SKM-1 (cell line): Measurements from ENCODE around the gene H2AZ2.
"Not testable (repeated sequence)": the region's sequence is repeated elsewhere in the genome, so short reads cannot be mapped to it uniquely, and the experiment has no call there.

Experiments used
- DNase-seq: peaks from one replicate; lab custom pipeline; 2025; ENCODE audit not compliant: unreplicated experiment; lab: John Stamatoyannopoulos, UW

The H2AZ2 gene

DNA sequence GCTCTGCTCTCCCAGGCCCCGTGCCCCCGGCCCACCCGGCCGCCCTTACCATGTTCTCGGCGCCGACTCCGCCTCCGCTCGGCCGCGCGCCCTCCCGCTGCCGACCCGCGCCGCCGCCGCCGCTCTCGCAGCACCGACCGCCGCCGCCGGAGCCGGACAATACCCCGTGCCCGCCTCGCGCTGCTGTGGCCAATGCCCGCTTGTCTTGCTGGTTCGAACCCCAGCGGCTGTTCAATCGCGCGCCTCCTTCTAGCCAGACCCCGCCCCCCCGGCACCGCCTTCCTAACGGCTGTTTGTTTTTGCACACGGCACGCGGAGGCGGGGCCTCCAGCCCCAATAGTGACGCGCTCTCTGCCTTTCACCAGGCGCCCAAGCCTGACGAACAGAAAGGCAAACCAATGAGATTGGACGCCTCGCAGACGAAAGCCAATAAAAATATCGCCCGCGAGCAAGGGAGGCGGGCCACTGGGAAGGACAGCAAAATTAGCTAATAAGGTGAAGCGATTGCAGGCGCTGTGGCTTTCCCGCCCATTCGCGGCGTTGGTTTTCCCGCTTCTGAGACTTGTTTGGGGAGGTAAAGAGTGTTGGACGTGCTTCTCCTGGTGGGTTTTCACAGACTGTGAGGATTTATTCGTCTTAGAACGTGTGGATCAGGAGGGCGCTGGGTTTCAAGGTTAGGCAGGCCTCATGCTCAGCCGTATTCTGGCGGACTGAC is at the start of gene H2AZ2:
TSS of gene H2AZ2 (minus strand) at position 168 of the 715 bp plus-strand sequence. CDS start at position 52, 116 bp downstream.
- DNase-seq: peak; percentile 100

DNA sequence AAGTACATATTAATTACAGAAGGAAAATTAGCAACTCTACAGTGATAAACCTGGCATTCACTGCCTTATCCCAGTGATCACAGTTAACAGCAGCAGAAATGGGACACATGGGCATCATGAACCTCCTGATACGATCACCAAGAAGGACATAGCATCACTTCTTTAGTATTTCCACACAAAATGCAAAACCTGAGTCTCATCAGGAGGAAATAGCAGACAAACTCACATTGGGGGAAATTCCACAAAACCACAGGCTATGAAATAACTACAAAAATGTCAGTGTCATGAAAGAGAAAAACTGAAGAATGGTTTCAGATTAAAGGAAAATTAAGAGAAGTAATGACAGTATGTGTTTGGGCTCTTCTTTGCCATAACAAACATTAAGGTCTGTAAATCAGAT is 49.4 kb upstream of the H2AZ2 start:
- DNase-seq: no peak

DNA sequence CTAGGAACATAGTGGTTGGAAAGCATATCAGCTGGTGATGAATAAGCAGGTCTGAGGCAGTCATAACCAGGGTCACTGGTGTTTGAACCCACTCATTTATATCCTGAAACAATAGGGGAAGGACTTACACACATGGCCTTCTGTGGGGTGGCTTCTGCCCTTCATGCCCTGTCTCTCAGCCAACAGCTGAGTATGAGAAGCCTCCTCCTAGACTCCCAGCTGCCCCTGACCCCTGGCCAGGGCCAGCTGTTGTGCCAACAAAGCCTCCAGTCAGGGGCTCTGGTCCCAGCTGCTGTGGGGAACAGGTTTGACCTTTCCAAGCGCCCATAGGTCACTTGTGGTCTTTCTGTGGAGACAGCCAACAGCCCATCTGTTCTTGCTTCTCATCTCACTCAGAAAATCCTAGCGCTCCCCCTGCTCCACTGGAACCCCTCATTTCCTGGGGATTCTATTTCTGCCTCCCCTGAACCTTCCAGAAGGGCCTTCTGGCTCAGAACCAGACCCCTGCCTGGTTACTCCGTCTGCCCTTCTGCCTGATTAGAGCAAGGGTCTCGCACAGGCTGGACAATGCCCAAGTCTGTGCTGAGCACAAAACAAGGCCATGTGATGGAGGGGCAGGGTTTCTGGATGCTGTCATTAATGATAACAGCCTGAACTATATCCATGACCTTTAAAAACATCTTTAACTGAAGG is 47.1 kb upstream of the H2AZ2 start:
- DNase-seq: no peak

DNA sequence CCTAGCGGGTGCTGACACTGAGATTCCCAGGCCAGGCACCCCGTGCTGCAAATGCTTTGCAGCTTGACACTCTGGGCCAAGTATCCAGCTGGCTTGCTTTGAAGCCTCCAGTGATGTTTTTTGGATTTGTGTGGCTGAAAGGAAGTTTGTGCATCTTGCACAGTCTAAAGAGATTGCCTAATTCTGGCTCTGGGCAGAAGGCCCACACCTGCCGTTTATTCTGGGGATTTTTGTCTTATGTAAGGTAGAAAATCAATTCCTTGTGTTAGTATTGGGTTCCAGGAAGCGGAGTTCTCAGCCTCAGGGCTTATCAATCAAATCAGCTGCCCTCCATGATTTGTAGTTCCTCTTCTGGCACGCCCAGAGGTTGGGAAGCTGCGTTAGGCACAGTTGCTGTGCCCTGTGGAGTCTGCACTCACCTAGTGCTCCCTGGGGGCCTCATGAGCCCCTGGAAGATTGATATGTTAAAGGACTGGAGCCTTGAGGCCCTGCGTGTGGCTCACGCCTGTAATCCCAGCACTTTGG is 45.9 kb upstream of the H2AZ2 start:
- no peak for DNase-seq

DNA sequence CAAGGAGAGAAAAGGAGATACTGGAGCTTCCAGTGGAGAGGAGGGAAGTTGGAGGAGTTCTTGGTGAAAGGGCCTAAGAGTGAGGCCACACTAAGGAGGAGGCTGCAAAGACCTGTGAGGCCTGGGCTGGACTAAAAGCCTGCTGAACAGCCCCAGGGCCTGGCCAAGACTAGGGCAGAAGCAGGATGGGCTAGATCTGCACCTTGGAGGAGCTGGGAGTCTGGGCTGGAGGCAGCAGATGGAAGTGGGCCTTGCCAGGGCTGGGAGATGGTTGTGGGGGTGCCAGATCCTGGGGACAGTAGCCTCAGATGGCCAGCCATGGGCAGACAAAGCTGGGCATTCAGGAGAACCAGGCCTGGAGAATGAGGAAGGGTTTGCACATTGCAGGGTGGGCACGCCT is 43.9 kb upstream of the H2AZ2 start:
- no peak for DNase-seq

DNA sequence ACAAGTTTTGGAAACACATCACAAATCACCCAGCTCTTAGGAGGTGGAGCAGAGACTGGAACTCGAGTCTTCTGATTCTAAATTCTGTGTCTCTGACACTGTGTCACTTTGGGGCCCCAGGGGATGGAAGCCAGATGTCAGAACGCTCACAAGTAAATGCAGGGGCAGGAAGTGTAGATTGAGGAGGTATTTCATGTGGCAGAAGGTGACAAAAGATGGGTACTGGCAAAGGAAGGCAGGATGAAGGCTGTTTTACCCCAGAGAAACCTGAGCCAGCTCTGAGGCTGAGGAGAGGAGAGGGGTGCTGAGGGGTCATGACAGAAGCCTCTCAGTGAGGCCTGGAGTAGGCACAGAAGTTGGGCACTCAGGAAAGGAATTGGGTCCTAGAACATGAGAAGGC is 43.5 kb upstream of the H2AZ2 start:
- DNase-seq: no peak

DNA sequence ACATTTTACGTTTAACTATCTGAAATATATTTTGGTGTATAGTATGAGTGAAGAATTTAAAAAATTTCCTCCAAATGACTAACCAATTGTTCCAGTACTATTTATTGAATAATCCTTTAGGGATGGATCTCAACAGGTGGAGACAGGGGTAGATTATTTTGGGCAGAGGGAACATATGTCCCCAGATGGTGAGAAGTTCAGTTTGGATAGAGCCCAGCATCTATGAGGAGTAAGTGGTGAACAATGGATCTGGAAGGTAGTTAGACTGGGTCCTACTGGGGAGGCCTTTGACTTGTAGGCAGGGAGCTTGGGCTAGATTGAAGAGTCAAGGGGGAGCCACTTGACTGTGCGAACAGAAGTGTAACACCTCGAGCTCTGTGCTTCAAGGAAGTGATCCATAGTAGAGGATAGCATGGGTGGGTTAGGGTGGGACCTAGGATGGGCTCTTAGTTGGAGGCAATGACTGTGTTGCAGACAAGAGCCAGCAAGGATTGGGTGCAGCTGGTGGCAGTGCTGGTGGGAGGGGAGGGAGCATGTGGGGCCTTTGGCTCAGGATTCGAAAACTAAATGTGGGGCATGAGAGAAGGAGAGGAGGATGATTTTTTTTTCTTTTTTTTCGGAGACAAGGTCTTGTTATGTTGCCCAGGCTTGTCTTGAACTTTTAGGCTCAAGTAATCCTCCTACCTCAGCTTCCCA is 41.3 kb upstream of the H2AZ2 start:
- DNase-seq: no peak

DNA sequence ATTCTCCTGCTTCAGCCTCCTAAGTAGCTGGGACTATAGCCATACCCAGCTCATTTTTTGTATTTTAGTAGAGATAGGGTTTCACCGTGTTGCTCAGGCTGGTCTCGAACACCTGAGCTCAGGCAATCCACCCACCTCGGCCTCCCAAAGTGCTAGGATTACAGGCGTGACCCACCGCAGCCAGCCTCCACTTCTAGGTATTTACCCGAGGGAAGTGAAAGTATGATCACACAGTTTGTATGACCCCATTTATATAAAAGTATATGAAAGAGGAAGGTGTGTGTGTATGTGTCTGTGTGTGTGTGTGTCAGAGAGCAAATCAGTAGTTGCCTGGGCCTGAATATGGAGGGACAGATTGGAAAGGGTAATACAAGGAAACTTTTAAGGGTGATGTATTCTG is 39.4 kb upstream of the H2AZ2 start:
- DNase-seq: no peak

DNA sequence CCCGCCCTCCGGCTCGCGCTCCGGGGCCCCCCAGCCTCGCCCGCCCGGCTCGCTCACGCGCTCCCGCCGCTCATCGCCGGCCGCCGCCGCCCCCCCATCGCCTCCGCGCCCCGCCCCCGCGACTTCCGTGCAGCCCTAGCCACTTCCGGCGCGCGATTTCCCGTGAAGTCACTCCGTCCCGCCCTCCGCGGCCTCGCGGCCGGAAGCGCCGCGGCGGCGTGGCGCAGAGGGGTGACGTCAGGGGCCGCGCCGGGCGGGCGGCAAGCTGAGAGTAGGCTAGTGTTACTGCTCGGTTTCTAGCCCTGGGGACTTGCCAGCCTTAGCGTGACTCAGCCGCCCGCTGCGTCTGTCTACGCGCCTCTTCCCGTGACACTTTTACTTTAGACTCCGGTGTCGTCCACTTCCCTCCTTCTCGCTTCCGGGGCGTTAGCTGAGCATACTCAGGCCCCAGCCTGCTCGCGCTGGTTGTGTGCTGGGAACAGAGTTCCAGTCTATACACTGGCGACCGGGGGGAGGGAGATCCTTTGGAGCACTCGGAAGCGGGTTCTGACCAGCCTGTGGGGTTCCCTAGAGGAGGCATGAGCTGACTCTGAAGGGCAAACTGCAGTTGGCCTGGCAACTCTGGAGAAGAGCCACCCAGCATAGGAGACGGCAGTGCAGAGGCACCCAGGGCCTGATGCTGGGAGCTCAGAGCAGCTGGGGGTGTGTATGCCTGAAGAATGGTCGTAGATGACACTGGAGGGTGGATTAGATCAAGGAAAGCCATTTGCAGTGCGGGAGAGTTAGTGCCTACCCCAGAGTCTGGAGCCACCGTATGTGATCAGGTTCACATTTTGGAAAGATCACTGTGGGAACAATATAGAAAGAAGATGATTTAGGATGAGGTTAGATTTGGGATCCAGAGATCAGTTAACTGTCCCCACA is 37.8 kb upstream of the H2AZ2 start, which contains the start of gene PURB:
TSS of gene PURB (minus strand) at position 137 of the 924 bp plus-strand sequence. CDS start 182 bp downstream, outside the sequence.
- peak; percentile 77 for DNase-seq

DNA sequence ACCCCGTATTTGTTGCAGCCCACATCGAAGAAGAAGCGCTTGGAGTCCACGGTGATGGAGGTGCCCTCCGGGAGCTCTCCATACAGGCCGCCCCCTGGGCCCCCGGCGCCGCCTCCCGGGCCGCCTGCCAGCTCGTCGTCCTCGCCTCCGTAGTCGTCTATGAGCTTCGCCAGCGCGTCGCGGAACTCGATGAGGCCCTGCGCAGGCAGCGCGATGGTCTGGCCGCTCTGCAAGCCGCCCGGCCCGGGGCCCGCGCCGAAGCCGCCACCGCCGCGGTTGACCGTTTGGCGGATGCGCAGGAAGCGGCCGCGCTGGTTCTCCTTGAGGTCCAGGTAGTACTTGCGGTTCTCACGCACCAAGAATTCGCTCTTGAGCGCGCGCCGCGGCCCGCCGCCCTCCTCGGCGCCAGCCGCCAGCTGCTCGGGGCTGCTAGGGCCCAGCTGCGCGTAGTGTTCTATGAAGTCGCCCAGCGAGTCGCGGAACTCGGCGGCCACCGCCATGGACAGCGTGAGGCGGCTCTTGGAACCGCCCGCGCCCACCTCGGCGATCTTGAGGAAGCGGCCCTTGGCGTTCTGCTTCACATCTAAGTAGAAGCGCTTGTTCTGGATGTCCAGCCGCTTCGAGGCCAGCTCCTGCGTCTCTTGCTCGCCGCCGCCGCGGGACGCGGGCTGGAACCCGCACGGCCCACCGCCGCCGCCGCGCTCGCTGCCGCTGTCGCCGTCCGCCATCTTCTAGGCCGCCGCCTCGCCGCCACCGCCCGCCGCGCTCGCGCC is 36.9 kb upstream of the H2AZ2 start:
- DNase-seq: no peak

DNA sequence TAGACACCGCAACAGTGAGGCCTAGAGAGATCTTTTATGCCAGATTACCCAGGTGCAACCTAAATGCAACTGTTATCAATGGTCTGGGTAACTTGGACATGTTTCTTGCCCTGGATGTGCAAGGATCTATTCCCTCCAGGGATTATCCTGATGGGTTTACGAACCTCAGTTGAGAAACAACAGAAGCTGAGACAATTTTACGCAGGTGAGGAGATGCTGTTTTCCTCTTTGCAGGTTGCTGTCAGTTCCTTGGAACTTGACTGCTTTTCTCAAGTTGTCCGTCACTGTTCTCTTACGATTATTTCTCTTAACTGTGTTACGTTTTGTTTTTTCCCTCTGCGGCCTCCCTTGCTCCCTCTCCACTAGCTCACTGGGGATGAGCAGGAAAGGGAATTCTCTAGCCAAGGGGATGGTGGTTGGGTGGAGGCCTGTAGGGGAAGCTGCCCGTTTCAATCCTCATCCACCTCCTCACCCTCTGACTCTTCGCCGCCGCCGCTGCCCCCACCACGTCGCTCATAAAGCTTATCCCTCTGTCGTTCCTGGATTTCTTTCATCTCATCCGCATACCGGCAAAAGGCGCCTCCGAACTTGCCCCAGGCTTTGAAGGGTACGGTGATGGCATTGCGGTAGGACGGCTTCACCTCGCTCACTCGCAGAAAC is 36.2 kb upstream of the H2AZ2 start:
- no peak for DNase-seq

DNA sequence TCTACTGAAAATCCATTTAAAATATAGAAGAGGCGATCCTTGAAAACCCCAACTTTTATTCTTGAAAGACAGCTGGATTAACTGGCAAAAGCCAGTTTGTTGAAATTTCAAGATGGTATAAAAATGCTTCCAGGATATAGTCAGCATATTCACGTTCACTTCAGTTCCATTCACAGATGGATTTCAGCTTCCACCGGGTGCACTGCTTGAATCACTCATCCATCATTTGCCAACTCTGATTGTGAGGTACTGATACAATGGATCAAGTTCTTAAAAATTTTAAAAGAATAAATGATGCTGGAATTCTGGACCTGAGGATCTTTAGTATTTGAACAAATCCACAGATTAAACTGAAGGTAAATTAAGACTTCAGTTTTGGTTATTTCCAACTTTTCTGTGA is 35.0 kb upstream of the H2AZ2 start:
- DNase-seq: no peak

DNA sequence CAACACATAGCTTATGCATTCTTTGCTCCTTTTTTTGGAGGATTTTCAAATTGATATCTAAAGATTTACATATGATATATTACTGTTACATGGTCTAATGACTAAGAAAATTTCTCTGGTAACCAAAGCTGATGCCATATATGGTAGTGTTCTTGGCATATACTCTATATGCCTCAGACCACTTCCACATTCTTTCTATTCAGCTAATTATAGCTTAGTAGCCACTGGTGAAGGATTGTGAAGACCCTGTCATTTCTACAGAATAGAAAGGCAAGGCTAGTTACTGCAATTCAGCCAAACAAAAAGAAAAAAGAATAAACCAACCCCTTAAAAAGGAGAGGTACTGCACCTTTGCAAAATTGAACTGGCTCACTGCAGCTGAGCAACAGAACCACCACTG is 33.7 kb upstream of the H2AZ2 start:
- DNase-seq: no peak

DNA sequence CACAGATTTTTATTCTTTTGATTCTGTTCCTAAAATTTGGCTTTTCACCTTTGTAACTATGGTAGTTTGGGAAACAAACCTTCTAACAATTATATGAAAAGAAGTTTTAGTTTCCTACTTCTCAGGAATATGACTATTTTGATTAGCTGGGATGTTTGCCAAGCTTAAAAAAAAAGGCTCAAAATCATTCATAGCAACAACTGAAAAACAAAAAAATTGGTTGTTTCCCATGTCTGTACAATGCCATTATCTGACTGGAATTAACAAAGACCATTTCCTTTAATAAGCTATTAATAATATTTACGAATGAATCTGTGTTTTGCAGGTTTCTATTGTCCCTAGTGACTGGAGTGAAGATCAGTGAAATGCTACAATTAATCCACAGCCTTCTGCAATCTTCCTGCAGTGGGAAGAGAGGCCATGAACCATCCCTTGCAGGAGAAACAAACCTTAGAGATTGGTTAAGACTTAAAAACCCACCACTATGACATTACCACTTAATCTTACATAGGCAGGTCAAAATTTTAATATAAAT is 33.2 kb upstream of the H2AZ2 start:
- DNase-seq: no peak

DNA sequence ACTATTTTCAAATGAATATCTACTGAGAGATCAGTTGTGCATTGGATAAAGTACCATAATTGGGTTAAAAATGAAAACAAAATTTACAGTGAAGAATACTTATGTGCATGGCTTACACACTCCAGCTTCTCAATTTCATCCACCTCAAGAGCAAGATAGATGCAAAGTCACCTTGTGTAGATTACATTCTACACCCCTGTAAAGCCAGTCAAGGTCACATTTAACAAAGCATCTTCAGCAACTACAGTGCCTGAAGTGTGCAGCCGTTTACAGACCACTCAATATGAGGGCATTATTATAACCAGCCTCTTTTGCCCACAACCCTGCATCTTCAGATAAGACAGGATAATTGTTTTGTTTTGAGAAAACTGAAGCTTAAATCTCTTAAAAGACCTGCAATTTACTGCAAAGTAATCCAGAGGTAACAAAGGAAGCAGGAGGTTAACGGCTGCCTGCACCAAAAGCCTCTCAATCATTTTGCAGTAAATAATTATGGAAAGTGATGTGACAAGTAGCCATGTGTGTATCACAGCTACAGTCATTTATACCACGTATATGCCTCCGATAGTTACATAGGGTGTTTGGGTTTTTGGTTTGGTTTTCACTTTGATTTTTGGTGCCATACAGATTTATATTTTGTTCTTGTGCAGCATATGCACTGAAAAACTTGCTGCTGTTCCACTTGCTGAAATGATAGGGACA is 32.6 kb upstream of the H2AZ2 start:
- no peak for DNase-seq

DNA sequence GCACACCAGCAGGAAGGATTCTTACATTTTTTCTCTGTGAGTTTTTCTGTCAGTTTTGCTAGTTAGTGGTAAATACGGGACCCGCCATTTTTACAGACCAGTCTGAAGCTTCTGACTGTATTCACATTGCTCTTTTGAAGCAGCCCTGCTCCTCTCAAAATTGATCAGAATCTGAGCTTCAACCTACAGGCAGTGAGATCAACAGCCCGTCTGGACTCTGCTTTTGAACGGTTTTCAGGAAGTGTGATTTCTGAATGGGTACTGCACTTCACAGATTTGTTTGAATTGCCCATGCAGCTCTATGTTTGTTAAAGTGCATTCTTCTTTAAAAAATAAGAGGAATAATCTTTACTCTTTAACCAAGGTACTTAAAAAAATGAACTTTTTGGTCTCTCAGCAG is 28.5 kb upstream of the H2AZ2 start:
- DNase-seq: no peak

DNA sequence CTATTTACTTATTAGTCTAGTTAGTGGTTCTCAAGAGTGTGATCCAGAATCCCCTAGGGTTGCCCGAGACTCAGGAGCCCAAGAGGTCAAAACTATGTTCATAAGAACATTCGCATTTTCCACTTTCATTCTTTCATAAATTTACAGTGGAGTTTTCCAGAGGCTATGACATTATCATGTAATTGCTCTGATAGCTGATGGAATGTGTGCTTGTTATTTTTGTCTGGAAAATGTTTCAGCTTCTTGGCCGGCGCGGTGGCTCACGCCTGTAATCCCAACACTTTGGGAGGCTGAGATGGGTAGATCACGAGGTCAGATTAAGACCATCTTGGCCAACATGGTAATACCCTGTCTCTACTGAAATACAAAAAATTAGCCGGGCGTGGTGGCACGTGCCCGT is 27.4 kb upstream of the H2AZ2 start:
- DNase-seq: no peak

DNA sequence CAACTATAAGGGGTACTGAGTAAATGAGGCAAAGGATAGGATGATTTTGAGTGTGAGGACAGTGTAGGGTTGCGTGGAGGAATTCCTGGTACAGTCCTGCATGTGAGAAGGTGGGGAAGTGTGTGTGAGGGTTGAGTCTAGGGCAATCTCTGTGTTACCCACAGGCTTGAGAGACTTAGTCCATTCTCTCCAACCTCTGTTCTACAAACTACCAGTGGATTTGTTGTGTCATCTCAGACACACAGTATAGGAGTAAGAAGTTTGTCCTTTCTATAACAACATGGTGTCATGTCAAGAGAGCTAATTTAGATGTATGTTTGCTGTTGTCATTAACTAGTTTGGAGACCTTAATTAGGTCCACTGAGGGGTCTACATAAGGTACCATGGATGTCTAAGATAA is 24.9 kb upstream of the H2AZ2 start:
- DNase-seq: no peak

DNA sequence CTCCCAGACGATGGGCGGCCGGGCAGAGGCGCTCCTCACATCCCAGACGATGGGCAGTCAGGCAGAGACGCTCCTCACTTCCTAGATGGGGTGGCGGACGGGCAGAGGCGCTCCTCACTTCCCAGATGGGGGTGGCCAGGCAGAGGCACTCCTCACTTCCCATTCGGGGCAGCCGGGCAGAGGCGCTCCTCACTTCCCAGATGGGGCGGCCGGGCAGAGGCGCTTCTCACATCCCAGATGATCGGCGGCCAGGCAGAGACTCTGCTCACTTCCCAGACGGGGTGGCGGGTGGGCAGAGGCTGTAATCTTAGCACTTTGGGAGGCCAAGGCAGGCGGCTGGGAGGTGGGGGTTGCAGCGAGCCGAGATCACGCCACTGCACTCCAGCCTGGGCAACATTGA is 24.0 kb upstream of the H2AZ2 start:
- DNase-seq: not testable (repeated sequence)
